GM13977 (cell line): ENCODE data around the gene TFDP1.

Experiments
- DNase-seq: peaks from one replicate; pipeline ENCODE4 v3.0.0; 2012; ENCODE audit warnings: low spot score
- in situ Hi-C: fragments of 300-500 bp; cut with MboI; formaldehyde crosslinking; loops from one replicate; pipeline ENCODE4 v1.12.0; 2022; ENCODE audit warnings: low sequenced_read_pairs, low pct_unique_long_range_greater_than_20kb, mixed read lengths, inconsistent platforms; ENCODE audit not compliant: unreplicated experiment
- TF ChIP-seq, protein P1 (sequence below): IDR thresholded peaks from 2 replicates; pipeline ENCODE4 v1.5.1; 2012; ENCODE audit warnings: mild to moderate bottlenecking, control low read depth; ENCODE audit not compliant: insufficient read depth; ENCODE audit errors: extremely low read depth, missing control alignments

Gene TFDP1

DNA sequence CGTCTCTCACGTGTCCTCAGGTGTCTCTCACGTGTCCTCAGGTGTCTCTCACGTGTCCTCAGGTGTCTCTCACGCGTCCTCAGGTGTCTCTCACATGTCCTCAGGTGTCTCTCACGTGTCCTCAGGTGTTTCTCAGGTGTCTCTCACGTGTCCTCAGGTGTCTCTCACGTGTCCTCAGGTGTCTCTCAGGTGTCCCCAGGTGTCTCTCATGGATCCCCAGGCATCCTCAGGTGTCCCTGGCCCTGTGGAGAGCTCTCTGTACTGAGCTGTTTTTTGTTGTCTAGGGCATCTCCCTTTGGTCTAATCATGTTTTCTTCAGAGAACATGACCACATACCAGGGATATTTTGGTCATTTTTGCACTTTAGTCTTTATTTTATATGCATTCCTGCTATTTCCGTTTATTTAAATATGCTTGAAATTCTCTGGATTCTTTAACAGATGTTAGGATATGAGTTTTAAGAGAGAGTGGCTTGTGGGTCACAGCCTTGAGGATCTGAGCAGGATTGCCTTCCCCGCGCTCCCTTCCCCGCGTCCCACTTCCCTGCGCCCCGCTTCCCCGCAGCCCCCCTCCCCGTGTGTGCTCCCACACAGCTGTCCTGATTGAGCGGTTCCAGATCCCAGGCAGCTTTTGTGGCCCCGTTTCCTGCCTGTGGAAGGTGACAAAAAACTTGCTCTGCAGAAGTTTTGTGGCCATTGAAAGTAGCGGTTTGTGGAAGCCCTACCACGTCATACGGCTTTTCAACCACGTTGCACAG is 41.6 kb downstream of the TFDP1 start:
- in situ Hi-C loops = no loop called here
- TF ChIP-seq, protein P1, sequence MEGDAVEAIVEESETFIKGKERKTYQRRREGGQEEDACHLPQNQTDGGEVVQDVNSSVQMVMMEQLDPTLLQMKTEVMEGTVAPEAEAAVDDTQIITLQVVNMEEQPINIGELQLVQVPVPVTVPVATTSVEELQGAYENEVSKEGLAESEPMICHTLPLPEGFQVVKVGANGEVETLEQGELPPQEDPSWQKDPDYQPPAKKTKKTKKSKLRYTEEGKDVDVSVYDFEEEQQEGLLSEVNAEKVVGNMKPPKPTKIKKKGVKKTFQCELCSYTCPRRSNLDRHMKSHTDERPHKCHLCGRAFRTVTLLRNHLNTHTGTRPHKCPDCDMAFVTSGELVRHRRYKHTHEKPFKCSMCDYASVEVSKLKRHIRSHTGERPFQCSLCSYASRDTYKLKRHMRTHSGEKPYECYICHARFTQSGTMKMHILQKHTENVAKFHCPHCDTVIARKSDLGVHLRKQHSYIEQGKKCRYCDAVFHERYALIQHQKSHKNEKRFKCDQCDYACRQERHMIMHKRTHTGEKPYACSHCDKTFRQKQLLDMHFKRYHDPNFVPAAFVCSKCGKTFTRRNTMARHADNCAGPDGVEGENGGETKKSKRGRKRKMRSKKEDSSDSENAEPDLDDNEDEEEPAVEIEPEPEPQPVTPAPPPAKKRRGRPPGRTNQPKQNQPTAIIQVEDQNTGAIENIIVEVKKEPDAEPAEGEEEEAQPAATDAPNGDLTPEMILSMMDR = no peak
- no peak for DNase-seq

DNA sequence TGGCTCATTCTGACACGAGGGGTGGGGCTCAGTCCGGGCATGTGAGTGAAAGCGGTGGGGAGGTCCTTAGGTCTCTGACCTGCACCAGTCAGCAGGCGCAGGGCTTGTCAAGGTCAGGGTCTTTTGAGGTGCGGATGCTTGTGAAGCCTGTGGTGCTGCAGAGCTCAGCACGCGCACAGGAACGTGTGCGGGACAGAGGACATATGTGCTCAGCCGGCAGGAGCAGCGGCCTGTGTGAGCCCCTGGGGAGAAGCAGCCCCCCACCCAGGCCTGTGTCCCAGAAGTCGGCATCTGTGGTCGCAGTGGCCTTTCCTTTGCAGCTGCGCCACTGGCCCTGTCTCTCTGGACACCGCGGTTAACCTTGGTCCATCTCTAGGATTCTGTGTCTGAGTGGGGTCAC is 42.6 kb downstream of the TFDP1 start:
- in situ Hi-C loops = no loop called here
- DNase-seq = no peak
- TF ChIP-seq, protein P1 = no peak

DNA sequence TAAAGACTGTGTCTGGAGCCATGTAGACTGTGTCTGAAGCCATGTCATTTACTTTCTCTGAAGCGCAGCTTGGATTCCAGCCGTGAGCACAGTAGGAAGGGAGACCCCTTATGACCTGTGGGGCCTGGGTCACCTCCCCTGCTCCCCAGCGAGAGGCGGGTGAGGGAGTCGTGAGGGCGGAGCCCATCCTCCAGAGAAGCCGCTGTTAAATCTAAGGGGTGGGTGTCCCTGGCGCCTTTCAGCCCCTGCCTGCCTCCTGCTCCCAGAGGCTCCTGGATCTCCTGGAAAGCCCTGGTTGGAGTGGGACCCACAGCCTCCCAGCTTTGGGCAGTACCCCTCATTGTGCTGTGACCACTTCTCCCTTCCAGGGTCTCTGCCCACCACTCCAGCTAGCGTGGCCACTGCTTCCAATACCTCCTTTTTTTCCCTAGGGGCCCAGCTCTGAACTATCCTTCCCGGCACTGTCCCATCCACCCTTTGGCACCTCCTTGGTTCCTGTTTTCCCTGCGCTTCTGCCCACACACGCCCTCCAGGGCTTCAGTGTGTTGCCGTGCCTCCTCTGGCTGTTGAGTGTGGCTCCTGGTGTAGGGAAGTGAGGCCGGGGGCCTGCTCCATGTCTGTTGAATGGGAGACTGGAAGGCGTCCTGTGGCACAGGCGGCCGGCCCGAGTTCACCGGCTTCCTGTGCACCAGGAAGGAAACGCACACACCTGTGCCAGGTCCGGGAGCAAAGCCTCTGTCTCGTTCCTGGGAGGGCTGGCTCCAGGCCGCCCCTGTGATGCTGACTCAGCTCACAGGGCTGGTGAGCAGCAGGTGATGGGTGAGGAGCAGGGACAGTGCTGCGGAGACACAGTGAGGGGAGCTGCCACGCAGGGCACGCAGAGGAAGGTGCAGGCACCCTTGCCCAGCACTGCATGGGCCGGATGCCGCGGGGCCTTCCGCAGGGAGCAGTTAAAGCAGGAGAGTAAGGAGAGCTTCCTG is 44.0 kb downstream of the TFDP1 start:
- TF ChIP-seq, protein P1 = no peak
- in situ Hi-C loops = no loop called here
- no peak for DNase-seq

DNA sequence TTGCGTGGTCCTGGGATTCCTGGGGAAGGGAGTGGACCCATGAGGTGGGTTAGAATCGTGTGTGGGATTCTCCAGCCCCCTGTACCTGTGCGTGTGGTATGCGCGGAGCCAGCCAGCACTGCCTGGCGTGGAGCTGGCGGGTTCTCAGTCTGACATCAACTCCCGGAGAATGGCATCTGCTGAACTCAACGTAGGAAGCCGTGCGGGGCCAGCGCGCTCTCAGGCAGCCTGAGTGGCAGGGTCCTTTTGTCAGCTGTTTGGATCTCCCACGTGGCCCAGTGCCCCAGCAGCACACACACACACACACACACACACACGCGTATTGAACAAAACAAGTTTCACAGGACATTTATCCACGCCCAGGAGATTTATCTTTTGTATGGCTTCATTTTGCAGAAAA is 45.3 kb downstream of the TFDP1 start:
- no peak for DNase-seq
- in situ Hi-C loops = no loop called here
- TF ChIP-seq, protein P1 = no peak

DNA sequence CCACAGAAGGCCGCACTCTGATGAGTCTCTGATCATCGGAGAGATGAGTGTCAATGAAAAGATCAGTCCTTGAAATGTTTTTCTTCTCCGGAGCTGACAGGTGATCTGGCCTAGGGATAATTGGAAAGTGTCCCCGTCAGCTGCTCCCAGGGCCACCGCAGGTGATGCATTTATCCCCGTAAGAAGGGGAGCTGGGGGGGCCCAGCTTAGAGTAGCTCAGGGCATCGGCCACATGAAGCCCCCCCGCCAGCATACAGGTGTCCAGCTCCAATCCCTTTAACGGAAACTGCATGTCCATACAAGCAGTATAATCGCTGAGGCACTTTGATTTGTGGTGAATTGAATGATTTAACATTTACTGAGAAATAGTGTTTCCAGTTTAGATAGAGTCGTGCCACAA is 45.7 kb downstream of the TFDP1 start:
- in situ Hi-C loops = no loop called here

GRCh38 chr13:113630804-113631203 is 46.3 kb downstream of the TFDP1 start:
- TF ChIP-seq, protein P1 = no peak
- DNase-seq = no peak
- in situ Hi-C loops = no loop called here

More for the DNA sequence above, 45.7 kb downstream of the TFDP1 start:
- TF ChIP-seq, protein P1 = no peak
- no peak for DNase-seq
